HG02973 (cell line): Measurements from ENCODE around the gene PUM2.
"Not testable (repeated sequence)": the region's sequence is repeated elsewhere in the genome, so short reads cannot be mapped to it uniquely, and the experiment has no call there.

ENCODE experiments used
- ATAC-seq: cut with Tn5 transposase; IDR thresholded peaks from one replicate; pipeline ENCODE4 v1.9.1; 2021; ENCODE audit warnings: moderate library complexity; ENCODE audit not compliant: unreplicated experiment

PUM2 gene

GRCh38 chr2:20235655-20236305 lies 114.9 kb downstream of the PUM2 start:
- no peak for ATAC-seq

- ATAC-seq, result not testable (repeated sequence)
These were observed 116.0 kb downstream of the PUM2 start for GRCh38 chr2:20234597-20234996.

GRCh38 chr2:20232837-20233207 lies 117.8 kb downstream of the PUM2 start:
- no peak for ATAC-seq

GRCh38 chr2:20231598-20232026 lies 119.0 kb downstream of the PUM2 start:
- no peak for ATAC-seq

- no peak for ATAC-seq
These were observed 119.5 kb downstream of the PUM2 start for GRCh38 chr2:20231159-20231558.

- ATAC-seq, result no peak
These were observed 120.6 kb downstream of the PUM2 start for GRCh38 chr2:20230114-20230425.

GRCh38 chr2:20229322-20230113 lies 121.1 kb downstream of the PUM2 start:
- ATAC-seq, result no peak

- no peak for ATAC-seq
These were observed 122.6 kb downstream of the PUM2 start for GRCh38 chr2:20227894-20228505.

GRCh38 chr2:20226152-20226545 lies 124.5 kb downstream of the PUM2 start:
- ATAC-seq, result no peak

- peak; percentile 46 for ATAC-seq
These were observed 125.1 kb downstream of the PUM2 start for GRCh38 chr2:20225294-20226151.

GRCh38 chr2:20224716-20225293 lies 125.8 kb downstream of the PUM2 start, which contains the start of gene SDC1:
TSS of gene SDC1 (minus strand) at chr2:20225130. CDS start at chr2:20224867, 263 bp downstream.
- no peak for ATAC-seq

- ATAC-seq, result no peak
These were observed 126.4 kb downstream of the PUM2 start for GRCh38 chr2:20224164-20224715.

GRCh38 chr2:20223407-20224163 lies 127.1 kb downstream of the PUM2 start:
- ATAC-seq, result no peak

GRCh38 chr2:20222769-20223406 lies 127.8 kb downstream of the PUM2 start:
- ATAC-seq, result no peak

GRCh38 chr2:20222014-20222768 lies 128.5 kb downstream of the PUM2 start:
- no peak for ATAC-seq

GRCh38 chr2:20221555-20221973 lies 129.1 kb downstream of the PUM2 start:
- ATAC-seq, result no peak

GRCh38 chr2:20220806-20221554 lies 129.7 kb downstream of the PUM2 start:
- ATAC-seq, result no peak
